Frontal cortex (tissue), 4 donors: ENCODE measurements around the gene MRPL19. TPM values are rescaled to one million over a fixed set of nuclear protein-coding genes. Genes with fewer than 3 reads are reported as not detected.
A peak's percentile ranks its signal among the peaks of the same experiment; 100 is the strongest.

Experiments used
- DNase-seq, 2 donors: peaks; one replicate each; pipeline ENCODE4 v3.0.0; 2012; ENCODE audit warnings: low spot score in 2 of 2
- FAIRE-seq: peaks from 2 replicates; lab custom pipeline; 2012; peaks lifted over from hg19 to GRCh38; lab: Jason Lieb, UNC
- small RNA-seq: library from RNA; depleted of rRNA; stranded (forward); fragments of <200 nt; gene quantifications from one replicate; pipeline ENCODE3, GENCODE V24; 2014
- total RNA-seq: library from RNA; depleted of rRNA; stranded (reverse); fragments of >200 nt; gene quantifications from one replicate; pipeline ENCODE4 v1.2.3, GENCODE V29; 2014
- donor health status: control.
- donor health status: control.
- donor health status: control.

Gene MRPL19
- total RNA-seq, 1 donor from 2014 or later: 31.0 TPM

- FAIRE-seq: no peak
- DNase-seq: no peak
Observed at GRCh38 chr2:75720525-75720924, 73.9 kb downstream of the MRPL19 start.

GRCh38 chr2:75722687-75723086 lies 76.1 kb downstream of the MRPL19 start:
- FAIRE-seq (no peak), DNase-seq (no peak)

- no peak for FAIRE-seq
- DNase-seq: no peak
Observed at GRCh38 chr2:75728614-75729419, 82.2 kb downstream of the MRPL19 start.

- DNase-seq (peak in 1 of 2 donors; percentile 16), FAIRE-seq (no peak)
Observed at GRCh38 chr2:75729861-75730260, 83.3 kb downstream of the MRPL19 start.

- no peak for FAIRE-seq
- DNase-seq: no peak
Observed at GRCh38 chr2:75736276-75736675, 89.7 kb downstream of the MRPL19 start.

GRCh38 chr2:75737961-75738360 lies 91.4 kb downstream of the MRPL19 start:
- DNase-seq (no peak), FAIRE-seq (no peak)

Small RNA genes lying within 50 kb of the gene (small RNA-seq; reads per million reads assigned to genes)
- gene RF00012: not detected

Other genes with a start within 250 kb of the MRPL19 start
- 0.41 TPM for gene EVA1A, start 85.8 kb upstream of the MRPL19 start, total RNA-seq
- gene GCFC2, start 64.1 kb downstream of the MRPL19 start, total RNA-seq: 19.6 TPM